Stimulated activated CD4-positive, alpha-beta T cell treated with anti-CD3 and anti-CD28 coated beads, Interleukin-2, amount 100 ng/mL, for 4 hours (primary cell): Measurements from ENCODE around the gene C1QTNF1.

ENCODE experiments used
- DNase-seq: peaks from one replicate; pipeline ENCODE4 v3.0.0-alpha.2; 2020; ENCODE audit warnings: low read depth

Gene C1QTNF1

DNA sequence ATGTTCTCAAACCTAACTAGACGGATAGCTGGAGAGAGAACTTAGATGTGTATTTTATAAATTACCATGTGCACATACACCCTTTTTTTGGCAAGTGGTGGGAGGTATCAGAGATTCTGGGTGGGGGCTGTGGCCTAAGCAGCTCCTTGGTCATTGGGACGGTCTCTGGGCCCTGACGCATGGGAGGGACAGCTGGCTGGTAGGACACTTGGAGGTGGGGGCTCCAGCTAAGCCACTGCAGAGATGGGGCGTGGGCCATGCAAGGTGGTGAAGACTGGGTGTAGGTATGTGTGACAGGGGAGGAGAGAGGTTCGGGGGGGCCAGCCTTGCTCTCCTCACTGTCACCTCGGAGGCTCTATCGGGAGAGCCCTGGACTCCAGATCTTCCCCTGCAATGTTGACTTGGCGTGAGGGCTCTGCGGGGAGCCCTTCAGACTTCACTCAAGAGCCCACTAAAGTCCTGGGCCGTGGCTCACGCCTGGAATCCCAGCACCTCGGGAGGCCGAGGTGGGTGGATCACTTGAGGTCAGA, 17.1 kb downstream of the C1QTNF1 start:
- no peak for DNase-seq

DNA sequence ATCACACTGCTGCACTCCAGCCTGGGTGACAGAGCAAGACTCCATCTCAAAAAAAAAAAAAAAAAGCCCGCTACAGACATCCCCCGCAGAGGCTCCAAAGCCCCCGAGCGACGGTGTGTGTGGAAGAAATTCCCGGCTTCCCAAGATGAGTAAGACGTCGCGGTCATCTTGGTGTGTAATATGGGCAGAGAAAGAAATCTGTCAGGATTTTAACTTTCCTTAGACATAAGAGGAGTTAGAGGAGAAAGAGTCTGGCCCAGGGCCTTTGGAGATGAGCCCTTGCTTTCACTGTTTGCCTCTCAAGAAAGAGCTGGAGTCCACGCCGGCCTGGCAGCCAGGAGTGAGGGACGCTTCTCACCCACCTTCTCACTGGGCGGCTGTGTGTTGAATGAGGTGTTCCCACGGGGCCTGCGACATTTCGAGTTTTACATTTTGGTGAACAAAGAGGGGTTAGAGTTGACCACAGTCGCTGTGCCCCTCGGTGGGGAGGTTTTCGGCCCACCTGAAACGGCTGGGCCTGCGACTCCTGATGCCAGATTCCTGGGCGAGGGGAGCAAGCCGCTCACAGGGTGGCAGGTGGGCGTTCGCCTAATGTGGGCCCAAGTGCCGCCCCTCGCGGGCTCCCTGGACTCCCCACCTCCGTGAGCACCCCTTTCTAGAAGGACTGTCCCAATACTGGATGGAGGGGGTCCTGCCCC, 17.9 kb downstream of the C1QTNF1 start:
- no peak for DNase-seq

GRCh38 chr17:79042421-79043190, 18.6 kb downstream of the C1QTNF1 start:
- peak; percentile 47 for DNase-seq

DNA sequence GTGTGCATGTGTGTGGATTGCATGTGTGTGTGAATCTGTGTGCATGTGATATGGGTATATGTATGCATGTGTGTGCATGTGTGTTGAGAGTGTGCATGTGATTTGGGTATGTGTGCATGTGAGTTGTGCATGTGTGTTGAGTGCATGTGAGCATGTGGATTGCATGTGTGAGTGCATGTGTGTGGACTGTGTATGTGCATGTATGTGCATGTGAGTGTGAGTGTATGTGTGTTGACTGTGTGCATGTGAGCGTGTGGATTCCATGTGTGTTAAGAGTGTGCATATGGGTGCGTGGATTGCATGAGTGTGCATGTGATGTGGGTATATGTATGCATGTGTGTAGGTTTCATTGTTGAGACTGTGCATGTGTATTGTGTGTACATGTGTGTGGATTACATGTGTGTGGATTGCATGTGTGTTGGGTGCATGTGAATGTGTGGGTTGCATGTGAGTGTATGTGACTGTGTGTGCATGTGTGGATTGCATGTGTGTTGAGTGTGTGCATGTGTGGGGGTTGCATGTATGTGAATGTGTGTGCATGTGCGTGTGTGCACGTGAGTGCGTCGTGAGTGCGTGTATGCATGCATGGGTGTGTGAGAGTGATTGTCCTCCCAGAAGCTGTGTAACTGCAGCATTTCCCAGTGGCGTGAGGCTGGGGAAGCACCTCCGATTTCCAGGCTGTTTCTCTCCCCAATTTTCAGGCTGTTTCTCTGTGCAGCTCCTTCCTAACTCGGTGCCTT, 19.4 kb downstream of the C1QTNF1 start:
- DNase-seq: no peak

DNA sequence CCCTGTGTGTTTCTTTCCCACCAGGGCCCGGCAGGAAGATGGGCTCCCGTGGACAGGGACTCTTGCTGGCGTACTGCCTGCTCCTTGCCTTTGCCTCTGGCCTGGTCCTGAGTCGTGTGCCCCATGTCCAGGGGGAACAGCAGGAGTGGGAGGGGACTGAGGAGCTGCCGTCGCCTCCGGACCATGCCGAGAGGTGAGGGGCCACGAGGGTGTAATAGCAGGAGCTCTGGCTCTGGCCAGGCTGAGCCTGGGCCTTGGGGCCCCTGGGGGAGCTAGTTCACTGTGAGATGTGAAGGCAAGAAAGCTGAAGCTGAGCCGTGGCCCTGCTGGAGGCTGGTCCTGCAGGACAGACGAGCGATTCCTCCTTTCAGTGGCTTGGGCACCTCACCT, 20.0 kb downstream of the C1QTNF1 start:
- DNase-seq: no peak

DNA sequence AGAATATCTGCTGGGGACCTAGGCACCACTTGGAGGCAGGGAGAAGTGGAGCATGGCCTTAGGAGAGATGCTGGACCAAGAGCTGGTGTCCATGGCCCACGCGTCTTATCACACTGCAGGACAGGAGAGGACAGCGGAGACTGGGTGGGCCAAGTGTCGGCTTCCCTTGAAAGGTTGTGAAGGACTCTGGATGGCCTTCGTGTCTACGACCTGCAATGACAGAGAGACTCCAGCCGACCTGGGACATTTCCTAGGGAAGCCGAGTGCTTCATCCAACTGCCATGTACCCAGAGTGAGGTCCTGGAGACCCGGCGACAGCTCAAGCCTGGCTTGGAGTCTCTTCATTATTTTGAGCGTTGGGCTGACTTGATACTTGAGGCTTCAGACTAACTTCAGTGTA, 20.5 kb downstream of the C1QTNF1 start:
- no peak for DNase-seq

- no peak for DNase-seq
These were observed 21.2 kb downstream of the C1QTNF1 start for GRCh38 chr17:79045001-79045729.

DNA sequence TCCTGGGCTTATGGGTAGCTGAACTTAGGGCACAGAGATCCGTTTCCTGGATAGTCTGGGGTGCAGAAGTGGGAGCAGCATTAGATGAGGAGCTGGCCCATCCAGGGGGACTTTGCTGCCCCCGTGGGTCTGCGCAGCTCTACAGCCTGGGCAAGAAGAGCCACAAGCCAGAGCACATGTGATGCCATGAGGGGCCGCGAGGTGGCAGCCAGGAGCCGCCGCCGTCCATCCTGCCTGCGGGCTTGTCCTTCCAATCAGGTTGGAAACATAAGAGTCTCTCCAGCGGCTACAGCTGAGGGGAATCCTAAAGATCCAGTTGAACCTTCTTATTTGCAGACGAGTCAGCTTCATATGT, 21.9 kb downstream of the C1QTNF1 start:
- DNase-seq: peak; percentile 28

GRCh38 chr17:79046197-79046915, 22.4 kb downstream of the C1QTNF1 start:
- no peak for DNase-seq

DNA sequence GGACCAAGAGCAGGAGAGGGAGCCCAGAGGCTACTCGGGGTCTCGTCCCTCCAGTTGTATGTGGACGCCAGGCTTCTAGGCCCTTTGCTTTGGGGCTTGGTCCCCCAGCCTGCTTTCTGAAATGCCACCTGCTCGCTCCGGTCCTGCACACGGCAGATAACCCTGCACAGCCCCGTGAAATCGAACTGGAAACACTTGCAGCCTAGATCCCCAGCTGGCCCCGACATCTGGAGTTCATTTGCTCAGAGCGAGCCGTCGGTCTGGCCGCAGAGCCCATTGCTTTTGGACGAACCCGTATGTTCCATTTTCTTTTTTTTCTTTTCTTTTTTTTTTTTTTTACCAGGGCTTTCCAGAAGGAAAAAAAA, 22.9 kb downstream of the C1QTNF1 start:
- DNase-seq: no peak

GRCh38 chr17:79047291-79047920, 23.4 kb downstream of the C1QTNF1 start:
- no peak for DNase-seq

DNA sequence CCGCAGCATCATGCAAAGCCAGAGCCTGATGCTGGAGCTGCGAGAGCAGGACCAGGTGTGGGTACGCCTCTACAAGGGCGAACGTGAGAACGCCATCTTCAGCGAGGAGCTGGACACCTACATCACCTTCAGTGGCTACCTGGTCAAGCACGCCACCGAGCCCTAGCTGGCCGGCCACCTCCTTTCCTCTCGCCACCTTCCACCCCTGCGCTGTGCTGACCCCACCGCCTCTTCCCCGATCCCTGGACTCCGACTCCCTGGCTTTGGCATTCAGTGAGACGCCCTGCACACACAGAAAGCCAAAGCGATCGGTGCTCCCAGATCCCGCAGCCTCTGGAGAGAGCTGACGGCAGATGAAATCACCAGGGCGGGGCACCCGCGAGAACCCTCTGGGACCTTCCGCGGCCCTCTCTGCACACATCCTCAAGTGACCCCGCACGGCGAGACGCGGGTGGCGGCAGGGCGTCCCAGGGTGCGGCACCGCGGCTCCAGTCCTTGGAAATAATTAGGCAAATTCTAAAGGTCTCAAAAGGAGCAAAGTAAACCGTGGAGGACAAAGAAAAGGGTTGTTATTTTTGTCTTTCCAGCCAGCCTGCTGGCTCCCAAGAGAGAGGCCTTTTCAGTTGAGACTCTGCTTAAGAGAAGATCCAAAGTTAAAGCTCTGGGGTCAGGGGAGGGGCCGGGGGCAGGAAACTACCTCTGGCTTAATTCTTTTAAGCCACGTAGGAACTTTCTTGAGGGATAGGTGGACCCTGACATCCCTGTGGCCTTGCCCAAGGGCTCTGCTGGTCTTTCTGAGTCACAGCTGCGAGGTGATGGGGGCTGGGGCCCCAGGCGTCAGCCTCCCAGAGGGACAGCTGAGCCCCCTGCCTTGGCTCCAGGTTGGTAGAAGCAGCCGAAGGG, 24.2 kb downstream of the C1QTNF1 start:
- DNase-seq: no peak

DNA sequence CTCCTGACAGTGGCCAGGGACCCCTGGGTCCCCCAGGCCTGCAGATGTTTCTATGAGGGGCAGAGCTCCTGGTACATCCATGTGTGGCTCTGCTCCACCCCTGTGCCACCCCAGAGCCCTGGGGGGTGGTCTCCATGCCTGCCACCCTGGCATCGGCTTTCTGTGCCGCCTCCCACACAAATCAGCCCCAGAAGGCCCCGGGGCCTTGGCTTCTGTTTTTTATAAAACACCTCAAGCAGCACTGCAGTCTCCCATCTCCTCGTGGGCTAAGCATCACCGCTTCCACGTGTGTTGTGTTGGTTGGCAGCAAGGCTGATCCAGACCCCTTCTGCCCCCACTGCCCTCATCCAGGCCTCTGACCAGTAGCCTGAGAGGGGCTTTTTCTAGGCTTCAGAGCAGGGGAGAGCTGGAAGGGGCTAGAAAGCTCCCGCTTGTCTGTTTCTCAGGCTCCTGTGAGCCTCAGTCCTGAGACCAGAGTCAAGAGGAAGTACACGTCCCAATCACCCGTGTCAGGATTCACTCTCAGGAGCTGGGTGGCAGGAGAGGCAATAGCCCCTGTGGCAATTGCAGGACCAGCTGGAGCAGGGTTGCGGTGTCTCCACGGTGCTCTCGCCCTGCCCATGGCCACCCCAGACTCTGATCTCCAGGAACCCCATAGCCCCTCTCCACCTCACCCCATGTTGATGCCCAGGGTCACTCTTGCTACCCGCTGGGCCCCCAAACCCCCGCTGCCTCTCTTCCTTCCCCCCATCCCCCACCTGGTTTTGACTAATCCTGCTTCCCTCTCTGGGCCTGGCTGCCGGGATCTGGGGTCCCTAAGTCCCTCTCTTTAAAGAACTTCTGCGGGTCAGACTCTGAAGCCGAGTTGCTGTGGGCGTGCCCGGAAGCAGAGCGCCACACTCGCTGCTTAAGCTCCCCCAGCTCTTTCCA, 25.1 kb downstream of the C1QTNF1 start:
- no peak for DNase-seq

DNA sequence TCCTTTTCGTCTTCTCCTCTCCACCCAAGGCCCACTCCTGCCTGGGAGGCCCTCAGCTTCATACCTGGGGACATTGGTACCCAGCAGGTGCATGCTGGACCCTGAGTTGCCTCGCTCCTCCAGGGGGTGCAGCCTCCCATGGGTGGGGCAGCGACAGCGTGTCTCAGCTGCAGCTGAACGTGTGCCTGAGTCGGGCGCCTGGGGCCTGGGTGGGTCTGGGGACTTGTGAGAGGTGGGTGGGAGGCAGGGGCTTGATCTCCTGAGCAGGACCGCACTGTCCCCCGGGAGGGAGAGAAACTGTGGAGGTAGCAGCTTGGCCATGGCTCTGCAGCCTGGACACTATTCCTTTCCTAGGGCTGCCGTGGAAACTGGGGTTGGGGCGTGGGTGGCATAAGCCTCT, 25.9 kb downstream of the C1QTNF1 start:
- DNase-seq: no peak

DNA sequence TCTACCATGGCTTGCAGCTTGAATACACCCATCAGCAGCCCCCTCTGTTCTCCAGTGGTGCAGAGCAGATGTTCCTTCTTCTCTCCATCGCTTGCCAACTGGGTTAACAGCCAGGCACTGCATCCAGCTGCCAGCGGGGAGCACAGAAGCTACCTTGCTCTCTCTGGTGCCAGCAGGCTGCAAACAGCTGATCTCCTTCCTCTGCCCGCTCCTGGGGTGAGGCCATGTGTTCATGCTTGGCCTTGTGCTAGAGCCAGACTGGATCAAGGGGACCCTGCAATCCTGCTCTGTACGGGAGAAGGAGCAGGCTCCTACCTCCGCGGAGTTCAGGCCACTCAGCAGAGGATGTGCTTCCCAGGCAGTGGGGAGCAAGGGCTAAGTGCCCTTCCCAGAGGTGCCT, 26.6 kb downstream of the C1QTNF1 start:
- DNase-seq: no peak

- DNase-seq: no peak
These were observed 27.3 kb downstream of the C1QTNF1 start for GRCh38 chr17:79051306-79051705.

GRCh38 chr17:79052131-79052530, 28.2 kb downstream of the C1QTNF1 start:
- no peak for DNase-seq

- no peak for DNase-seq
These were observed 29.4 kb downstream of the C1QTNF1 start for GRCh38 chr17:79053251-79053925.
